GM19328 (cell line): Measurements from ENCODE around the gene NEK1.

Experiments
- ATAC-seq: cut with Tn5 transposase; IDR thresholded peaks from one replicate; pipeline ENCODE4 v1.9.1; 2021; ENCODE audit warnings: mild to moderate bottlenecking, moderate library complexity; ENCODE audit not compliant: unreplicated experiment

NEK1 gene

DNA sequence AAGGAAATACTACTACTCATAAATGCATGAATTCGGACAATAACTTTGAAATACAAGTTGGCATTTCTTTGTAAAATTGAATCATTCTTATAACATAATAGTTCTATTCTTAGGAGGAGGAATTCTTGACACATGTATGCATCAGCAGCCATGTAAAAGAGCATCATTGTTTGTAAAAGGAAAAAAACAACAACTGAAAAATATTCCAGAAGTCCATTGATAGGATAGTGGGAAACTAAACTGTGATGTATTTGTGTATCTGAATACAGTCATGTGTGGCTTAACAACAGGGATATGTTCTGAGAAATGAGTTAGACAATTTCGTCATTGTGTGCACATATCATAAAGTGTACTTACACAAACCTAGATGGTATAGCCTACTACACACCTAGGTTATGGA lies 239.6 kb downstream of the NEK1 start:
- no peak for ATAC-seq

DNA sequence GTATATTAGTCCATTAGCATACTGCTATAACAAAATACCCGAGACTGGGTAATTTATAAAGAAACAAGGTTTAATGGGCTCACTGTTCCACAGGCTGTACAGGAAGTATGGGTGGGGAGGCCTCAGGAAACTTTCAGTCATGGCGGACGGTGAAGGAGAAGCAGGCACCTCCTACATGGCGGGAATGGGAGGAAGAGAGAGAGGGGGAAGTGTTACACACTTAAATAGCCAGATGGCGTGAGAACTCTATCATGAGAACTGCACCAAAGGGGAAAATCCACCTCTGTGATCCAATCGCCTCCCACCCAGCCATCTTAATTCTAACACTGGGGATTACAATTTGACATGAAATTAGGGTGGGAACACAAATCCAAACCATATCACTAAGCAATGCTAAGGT lies 242.7 kb downstream of the NEK1 start:
- ATAC-seq = no peak

DNA sequence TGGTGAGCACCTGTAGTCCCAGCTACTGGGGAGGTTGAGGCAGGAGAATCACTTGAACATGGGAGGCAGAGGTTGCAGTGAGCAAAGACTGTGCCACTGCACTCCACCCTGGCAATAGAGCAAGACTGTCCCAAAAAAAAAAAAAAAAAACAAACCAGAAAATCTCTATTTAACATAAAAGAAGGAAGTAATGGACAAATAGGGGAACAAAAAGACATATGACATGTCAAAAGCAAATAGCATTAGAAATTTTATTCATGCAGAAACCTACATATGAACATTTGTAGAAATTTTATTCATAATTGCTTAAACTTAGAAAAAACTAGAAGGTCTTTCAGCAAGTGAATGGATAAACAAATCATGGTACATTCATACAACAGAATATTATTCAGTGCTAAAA lies 244.6 kb downstream of the NEK1 start:
- no peak for ATAC-seq

DNA sequence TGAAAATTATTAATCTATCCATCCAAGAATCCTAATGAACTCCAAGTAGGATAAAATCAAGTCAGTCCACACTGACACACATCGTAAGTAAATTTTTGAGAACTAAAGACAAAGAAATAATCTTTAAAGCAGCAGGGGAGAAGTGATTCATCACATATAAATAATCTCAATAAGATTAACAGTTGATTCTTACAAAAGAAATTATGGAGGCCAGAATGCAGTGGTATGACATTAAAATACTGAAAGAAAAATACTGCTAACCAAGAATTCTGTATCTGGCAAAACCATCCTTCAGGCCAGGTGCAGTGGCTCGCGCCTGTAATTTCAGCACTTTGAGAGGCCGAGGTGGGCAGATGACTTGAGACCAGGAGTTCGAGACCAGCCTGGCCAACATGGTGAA lies 245.6 kb downstream of the NEK1 start:
- ATAC-seq = no peak

DNA sequence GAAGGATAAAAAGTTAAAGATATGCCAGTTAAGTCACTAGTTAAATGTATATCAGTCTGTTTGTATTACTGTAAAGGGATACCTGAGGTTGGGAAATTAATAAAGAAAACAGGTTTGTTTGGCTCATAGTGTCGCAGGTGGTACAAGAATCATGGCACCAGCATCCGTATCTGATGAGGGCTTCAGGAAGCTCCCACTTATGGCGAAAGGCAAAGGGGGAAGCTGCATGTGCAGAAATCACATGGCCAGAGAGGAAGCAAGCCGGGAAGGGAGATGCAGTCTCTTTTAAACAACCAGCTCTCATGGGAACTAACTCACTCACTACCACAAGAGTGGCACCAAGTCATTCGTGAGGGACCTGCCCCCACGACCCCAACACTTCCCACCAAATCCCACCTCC lies 249.8 kb downstream of the NEK1 start:
- ATAC-seq = no peak

DNA sequence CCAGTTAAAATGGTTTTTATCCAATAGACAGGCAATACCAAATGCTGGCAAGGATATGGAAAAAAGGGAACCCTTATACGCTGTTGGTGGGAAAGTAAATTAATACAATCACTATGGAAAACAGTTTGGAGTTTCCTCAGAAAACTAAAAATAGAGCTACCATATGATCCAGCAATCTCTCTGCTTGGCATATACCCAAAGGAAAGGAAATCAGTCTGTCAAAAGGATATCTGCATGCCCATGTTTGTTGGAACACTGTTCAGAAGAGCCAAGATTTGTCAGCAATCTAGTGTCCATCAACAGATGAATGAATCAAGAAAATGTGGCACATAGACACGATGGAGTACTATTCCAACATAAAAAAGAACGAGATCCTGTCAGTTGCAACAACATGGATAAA lies 250.6 kb downstream of the NEK1 start:
- ATAC-seq = no peak

DNA sequence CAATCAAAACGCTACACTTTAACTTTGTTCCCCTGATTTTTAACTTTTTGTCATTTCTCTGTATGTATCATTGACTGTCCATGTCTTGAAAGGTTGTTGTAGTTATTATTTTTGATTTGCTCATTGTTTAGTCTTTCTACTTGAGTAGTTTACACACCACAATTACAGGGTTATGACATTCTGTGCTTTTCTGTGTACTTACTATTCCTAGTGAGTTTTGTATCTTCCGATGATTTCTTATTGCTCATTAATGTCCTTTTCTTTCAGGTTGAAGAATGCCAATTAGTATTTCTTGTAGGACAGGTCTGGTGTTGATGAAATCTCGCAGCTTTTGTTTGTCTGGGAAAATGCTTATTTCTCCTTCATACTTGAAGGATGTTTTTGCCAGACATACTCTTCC lies 252.4 kb downstream of the NEK1 start:
- no peak for ATAC-seq

DNA sequence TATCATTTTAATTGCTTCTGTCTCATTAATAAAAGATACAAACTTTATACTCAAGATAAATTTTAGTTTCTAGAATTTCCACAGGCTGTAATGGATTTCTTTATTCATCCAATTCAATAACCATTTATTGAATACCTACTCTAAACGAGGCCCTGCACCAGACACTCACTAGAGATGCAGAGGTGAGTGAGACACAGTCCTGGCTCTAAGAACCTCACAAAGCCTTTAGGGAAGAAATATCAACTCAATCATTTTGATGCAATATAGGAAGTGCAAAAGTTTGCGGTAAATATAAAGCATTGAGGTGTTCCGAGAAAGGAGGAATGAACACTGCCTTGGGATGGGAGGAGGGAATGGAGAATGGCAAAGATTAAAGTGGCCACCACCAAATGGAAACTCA lies 260.0 kb downstream of the NEK1 start:
- no peak for ATAC-seq

DNA sequence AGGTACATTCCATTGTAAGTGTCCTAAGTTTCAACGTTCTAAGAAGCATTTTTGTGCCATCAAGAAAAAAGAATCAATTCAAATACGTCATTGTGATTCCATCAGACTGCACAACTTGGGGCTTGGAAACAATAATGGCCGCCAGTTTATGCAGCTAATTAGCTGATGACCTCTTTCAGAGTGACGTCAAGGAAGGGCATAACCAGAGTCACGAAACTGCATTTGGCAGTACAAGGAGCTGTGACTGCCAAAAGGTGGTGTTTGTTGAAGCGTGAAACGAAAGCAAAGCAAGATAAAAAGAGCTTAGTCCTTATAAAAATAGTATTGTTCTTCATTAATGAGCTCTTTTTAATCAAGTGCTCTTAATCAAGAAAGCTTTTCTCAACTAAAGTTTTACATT lies 260.5 kb downstream of the NEK1 start:
- ATAC-seq = no peak

DNA sequence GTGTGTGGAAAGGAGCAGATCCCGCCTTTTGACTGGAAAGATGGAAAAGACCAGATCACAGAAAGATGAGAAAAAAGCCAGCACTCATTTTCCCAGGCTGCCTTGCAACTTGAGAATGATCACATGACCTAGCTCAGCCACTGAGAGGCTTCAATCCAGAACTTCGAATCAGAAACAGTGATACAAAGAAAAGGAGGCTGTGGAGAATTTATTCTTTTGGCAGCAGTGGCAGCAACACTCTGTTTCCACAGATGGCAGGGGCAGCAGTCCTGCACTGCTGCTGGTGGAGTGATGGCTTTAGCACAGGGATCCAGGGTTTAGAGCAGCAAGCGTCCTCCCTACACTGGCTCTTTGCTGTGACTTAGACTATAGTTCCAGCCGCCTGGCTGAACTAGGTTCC lies 263.8 kb downstream of the NEK1 start:
- no peak for ATAC-seq

DNA sequence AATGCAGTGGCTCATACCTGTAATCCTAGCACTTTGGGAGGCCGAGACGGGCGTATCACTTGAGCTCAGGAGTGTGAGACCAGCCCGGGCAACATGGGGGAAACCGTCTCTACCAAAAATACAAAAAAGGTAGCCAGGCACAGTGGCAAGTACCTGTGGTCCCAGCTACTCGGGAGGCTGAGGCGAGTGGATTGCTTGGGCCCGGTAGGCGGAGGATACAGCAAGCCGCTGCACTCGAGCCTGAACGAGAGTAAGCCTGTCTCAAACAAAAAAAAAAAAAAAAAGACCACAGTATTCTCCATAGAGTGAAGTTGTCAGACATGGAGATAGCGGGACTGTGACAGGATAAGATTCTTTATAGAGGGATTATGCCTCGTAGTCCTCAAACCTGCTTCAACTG lies 265.5 kb downstream of the NEK1 start:
- no peak for ATAC-seq

DNA sequence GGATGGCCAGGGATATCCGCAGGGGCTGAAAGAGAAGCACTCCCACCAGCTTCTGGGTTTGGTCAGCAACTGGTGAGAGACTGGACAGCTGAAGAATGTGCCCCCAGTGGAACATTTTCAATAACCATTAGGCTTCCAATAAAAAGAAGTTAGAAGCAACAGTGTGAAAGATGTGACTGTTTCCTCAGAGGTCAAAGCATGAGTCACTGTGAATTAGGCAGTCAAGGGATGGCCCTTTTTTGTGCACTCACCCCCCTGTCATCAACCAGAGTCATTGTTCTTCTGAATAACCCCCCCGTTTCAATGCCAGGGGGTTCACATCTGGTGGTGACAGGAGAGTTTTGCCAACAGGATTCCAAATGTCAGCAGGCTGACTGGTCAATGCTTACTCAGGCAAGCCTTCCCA lies 267.1 kb downstream of the NEK1 start:
- no peak for ATAC-seq
